NB4 (cell line): Measurements from ENCODE around the gene BARHL1.

ENCODE experiments used
- CTCF ChIP-seq: IDR thresholded peaks from one replicate; pipeline ENCODE4 v1.5.1; 2012; ENCODE audit warnings: low read depth, low read length
- MYC ChIP-seq: IDR thresholded peaks from 2 replicates; pipeline ENCODE4 v1.6.1; 2011; ENCODE audit warnings: low read depth, low read length
- POLR2A ChIP-seq: IDR thresholded peaks from 2 replicates; pipeline ENCODE4 v1.6.1; 2011; ENCODE audit warnings: mild to moderate bottlenecking; ENCODE audit not compliant: insufficient read length; ENCODE audit errors: extremely low read depth

DNA sequence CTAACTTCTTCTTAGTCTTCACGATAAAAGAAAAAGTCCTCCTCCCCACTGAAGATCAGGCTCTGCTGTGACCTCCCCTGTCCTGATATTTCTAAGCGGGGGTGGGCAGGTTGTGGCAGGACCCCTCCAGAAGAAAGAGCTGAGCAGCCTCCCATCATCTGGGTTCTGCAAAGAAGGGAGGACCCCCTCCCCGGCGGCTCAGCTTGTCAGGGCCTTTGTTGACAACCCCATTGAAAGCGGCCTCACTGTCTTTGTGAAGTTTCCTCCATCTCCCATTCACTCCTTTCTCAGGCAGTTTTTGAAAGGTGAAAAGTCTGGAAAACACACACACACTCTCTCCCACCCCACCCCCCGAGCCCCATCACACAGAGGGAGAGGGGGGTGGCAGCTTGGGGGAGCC lies 26.2 kb upstream of the BARHL1 start:
- no peak for TF ChIP-seq POLR2A
- TF ChIP-seq CTCF: no peak
- TF ChIP-seq MYC: no peak
